Cardiac septum (tissue), 1 donor: ENCODE results near the gene PTGIR. TPM values are rescaled to one million over a fixed set of nuclear protein-coding genes. Genes with fewer than 3 reads are reported as not detected.
A peak's percentile ranks its signal among the peaks of the same experiment; 100 is the strongest.

Source experiments
- DNase-seq: peaks from one replicate; pipeline ENCODE4 v3.0.0-alpha.2; 2020; ENCODE audit warnings: low spot score
- intact Hi-C: fragments of 100-400 bp; cut with DNase I; formaldehyde crosslinking; loops from one replicate; pipeline ENCODE4 v1.14.0; 2022
- total RNA-seq: library from RNA; stranded (reverse); fragmentation: NEBNext Ultra II Directional; extraction: Animal tissue kit (Norgen Biotek cat#: 25700); gene quantifications from one replicate; pipeline ENCODE4 v1.2.1, GENCODE V29; 2021
- donor health status: DM: no; HTN: no; CAD: no.

PTGIR gene
- total RNA-seq, 1 donor from 2014 or later, result 8.6 TPM

DNA sequence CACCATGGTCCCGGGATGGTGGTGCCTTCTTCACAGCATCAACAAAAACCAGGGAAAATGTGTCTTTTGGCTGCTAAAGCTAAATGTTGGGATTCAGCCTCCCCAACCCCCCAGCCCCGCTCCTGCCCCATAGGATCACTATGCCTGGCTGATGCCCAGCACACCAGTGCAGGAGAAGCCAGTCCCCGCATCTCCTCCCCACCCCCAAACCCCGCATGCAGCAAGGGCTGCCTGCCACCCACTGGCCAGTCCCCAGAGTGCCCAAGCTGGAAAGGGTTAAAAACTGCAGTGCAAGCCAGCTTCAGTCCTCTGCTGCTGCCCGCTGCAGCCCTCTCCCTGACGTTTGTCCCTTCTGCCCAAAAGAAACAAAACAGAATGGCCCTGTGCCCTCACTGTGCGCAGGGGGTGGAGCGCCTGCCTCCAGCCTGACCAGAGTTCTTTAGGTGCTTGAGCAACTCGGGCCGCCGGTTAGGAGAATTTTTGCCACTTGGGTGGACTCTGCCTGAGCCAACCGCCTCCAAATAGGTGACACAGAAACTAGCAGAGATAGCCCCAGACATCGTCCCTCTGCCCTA, 20.0 kb downstream of the PTGIR start:
- no peak for DNase-seq
- intact Hi-C loops, result no loop called here

DNA sequence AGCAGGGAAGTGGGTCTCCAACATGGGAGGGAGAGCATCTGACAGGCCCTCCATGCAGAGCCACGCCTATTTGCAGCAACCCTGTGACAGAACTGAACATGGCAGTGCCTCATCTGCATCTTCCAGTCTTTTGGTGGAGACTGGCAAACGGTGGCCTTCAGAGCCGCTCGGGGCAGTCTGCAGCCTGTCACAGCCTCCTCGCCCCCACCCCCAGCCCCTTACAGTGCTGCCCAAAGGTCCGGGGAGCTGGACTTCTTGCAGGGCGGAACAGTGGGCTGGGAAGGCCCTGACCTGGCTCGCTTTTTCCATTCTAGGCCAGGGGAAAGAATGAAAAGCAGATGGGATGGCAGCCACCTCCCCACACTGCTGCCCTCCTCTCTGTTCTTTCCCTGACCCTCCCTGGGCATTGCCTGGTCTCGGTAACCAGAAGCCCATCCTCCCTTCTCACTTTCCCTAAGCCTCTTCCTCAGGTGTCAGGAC, 21.1 kb downstream of the PTGIR start:
- no peak for DNase-seq
- intact Hi-C loops, result no loop called here

DNA sequence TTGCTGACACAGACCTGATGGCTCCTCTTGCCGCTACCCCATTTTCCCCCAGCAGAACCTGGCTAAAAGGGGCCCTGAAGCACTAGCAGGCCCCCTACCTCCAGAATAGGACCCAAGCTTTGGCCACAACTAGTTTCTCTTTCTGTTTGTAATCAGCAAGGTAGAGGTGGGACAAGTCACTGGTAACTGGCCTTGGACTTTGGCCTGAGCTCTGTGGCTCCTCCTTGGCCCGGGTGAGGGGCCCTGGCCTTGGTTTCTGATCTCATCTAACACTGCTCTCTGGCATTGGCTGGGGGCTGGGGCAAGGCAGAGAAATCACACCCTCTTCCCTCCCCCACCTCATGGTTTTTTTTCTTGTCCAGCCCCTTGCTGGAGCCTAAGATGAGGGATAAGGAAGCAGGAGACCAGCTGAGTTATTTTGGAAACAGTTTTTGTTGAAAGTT, 21.7 kb downstream of the PTGIR start:
- DNase-seq, result no peak
- intact Hi-C loops, result no loop called here

GRCh38 chr19:46602392-46603194, 22.3 kb downstream of the PTGIR start:
- no peak for DNase-seq
- intact Hi-C loops, result no loop called here

DNA sequence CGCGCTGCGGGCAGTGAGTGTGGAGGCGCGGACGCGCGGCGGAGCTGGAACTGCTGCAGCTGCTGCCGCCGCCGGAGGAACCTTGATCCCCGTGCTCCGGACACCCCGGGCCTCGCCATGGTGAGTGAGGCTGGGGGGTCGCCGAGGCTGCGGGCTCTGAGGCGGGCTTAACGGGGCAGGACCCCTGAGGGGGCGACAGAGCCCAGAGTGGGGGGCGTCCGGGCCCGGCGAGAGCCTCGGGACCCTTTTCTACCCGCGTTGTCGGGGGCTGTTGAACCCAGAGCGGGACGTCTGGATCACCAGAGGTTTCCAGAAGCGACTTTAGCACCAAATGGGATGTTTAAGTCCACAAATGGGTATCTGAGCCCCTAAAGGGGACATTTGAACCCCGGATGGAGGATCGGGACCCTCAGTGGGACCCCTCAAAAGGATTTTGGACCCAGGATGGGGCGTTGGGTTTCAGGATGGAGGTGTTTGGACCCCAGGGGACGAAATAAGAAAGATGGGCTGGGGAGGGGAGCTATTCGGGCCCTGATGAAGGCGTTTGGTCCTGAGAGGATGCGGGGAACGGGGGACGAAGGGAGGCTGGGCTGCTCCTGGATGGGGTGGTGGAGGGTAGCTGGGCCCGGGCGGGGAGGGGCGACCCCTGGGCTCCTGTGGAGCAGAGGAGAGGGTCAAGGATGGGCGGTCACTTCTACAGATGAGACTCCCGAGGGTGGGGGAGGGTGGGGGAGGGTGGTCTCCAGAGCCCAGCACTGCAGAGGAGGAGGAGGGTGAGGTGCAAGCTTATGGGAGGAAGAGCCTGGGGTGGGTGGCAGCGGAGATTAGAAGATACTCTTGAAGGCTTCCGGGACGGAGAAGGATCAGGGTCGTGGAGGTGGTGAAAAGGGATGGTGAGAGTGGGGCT, 23.3 kb downstream of the PTGIR start, which contains the start of gene CALM3:
Gene CALM3, plus strand, starts transcription at position 13 of the 907 bp plus-strand sequence. Its CDS starts 105 bp downstream, at position 118.
- no peak for DNase-seq
- intact Hi-C loops, result no loop called here

GRCh38 chr19:46600384-46601317, 24.2 kb downstream of the PTGIR start:
- peak; percentile 98 for DNase-seq
- intact Hi-C loops, result no loop called here

- intact Hi-C loops, result no loop called here
- no peak for DNase-seq
Observed at GRCh38 chr19:46599716-46600373, 25.0 kb downstream of the PTGIR start.

DNA sequence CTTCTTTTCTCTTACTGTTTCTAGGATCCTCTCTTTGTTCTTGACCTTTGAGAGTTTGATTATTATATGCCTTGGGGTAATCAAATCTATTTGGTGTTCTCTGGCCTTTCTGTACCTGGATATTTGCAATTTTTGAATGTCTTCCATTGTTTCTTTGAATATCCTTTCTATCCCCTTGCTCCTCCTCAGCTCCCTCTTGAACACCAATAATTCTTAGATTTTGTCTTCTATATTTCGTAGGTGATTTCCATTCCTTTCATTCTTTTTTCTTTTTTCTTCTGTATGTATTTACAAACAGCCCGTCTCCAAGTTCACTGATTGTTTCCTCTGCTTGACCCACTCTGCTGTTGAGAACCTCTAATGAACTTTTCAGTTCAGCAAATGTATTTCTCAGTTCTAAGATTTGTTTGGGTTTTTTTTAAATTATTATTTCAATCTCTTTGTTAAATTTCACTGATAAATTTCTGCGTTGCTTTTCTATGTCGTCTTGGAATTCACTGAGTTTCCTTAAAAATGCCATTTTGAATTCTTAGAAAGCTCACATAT, 26.4 kb downstream of the PTGIR start:
- no peak for DNase-seq
- intact Hi-C loops, result no loop called here

- no peak for DNase-seq
- intact Hi-C loops, result no loop called here
Observed at GRCh38 chr19:46596008-46596407, 28.9 kb downstream of the PTGIR start.

- no peak for DNase-seq
- intact Hi-C loops, result no loop called here
Observed at GRCh38 chr19:46591870-46592269, 33.0 kb downstream of the PTGIR start.

- intact Hi-C loops, result no loop called here
- no peak for DNase-seq
Observed at GRCh38 chr19:46591254-46591653, 33.6 kb downstream of the PTGIR start.

- no peak for DNase-seq
- intact Hi-C loops, result no loop called here
Observed at GRCh38 chr19:46587861-46588260, 37.0 kb downstream of the PTGIR start.

DNA sequence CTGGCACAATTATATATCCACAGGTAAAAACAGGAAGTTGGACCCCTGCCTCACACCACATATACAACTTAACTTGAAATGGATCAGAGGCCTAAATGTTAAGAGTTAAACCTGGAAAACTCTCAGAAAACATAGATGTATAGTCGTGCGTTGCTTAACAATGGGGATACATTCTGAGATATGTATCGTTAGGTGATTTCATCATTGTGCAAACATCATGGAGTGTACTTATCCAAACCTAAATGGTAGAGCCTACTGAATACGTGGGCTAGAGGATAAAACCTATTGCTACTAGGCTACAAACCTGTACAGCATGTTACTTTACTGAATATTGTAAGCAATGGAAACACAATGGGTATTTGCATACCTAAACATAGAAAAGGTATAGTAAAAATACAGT, 38.6 kb downstream of the PTGIR start:
- no peak for DNase-seq
- intact Hi-C loops, result no loop called here

GRCh38 chr19:46585539-46585938, 39.4 kb downstream of the PTGIR start:
- intact Hi-C loops, result no loop called here
- no peak for DNase-seq

- intact Hi-C loops, result no loop called here
- no peak for DNase-seq
Observed at GRCh38 chr19:46580247-46580646, 44.6 kb downstream of the PTGIR start.

DNA sequence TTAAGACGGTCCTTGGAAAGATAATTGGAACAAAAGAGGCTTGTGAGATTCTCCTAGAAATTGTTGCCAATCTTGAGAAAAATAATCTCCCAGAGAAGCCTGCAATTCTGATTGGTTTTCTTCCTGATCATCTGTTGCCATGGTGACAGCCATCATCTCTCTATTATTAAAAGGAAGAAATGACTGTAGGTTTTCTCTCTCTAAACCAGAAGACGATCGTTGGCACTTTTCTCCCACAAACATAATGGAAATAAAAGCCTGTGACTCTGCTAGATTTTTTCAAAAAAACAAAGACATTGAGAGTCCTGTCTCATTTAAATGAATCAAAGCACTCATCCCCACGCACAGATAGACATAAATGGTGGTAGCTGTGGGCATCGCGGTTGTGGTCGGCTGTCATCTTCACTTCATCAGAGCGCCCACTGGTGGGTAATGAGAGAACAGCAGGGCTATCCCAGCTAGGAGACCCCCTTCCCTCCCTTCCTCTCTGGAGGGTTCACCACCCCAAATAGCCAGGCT, 45.5 kb downstream of the PTGIR start:
- intact Hi-C loops, result no loop called here
- DNase-seq, result no peak

DNA sequence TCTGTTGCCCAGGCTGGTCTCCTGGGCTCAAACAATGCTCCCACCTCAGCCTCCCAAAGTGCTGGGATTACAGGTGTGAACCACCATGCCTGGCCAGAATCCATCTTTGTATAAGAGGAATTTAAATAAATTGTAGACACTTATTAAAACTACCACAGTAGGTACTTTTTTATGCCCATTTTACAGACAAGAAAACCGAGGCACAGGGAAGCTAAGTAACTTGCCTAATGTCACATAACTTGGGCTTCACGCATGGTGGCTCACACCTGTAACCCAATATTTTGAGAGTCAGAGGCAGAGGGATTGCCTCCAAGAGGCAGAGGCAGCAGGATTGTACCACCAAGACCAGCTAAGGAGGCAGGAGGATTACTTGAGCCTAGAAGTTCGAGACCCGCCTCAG, 46.4 kb downstream of the PTGIR start:
- no peak for DNase-seq

DNA sequence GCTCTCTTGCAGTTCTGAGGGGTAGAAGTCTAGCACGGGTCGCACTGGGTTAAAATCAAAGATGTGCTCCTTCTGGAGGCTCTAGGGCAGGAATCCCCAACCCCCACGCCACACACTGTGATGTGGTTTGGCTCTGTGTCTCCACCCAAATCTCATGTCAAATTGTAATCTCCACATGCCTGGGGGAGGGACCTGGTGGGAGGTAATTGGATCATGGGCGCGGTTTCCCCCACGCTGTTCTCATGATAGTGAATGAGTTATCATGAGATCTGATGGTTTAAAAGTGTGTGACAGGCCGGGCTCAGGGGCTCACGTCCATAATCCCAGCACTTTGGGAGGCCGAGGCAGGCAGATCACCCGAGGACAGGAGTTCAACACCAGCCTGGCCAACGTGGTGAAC, 50.4 kb downstream of the PTGIR start:
- intact Hi-C loops, result no loop called here
- DNase-seq, result no peak

More for the DNA sequence above, 46.4 kb downstream of the PTGIR start:
- intact Hi-C loops, result no loop called here
